HK-2 (cell line): Measurements from ENCODE around the gene CDK4.

Experiments used
- DNase-seq: peaks from one replicate; pipeline ENCODE4 v3.0.0-alpha.2; 2018; ENCODE audit not compliant: unreplicated experiment

Gene CDK4

GRCh38 chr12:57771873-57772428 is 19.8 kb upstream of the CDK4 start, which contains the start of gene METTL1:
TSS of gene METTL1 (minus strand) at chr12:57772105. CDS start at chr12:57772083, 22 bp downstream.
- DNase-seq = peak; percentile 96

- DNase-seq = peak; percentile 89
Measured at GRCh38 chr12:57771236-57771872, 19.2 kb upstream of the CDK4 start.

- DNase-seq = no peak
Measured at GRCh38 chr12:57770734-57771133, 18.6 kb upstream of the CDK4 start.

GRCh38 chr12:57769594-57769993 is 17.5 kb upstream of the CDK4 start:
- DNase-seq = no peak

- DNase-seq = no peak
Measured at GRCh38 chr12:57767876-57768275, 15.8 kb upstream of the CDK4 start.

GRCh38 chr12:57767305-57767698 is 15.2 kb upstream of the CDK4 start:
- no peak for DNase-seq

GRCh38 chr12:57766464-57767304 is 14.6 kb upstream of the CDK4 start, which contains the start of gene CYP27B1:
TSS of gene CYP27B1 (minus strand) at chr12:57767078. CDS start at chr12:57767041, 37 bp downstream.
- no peak for DNase-seq

GRCh38 chr12:57765698-57766463 is 13.8 kb upstream of the CDK4 start:
- DNase-seq = no peak

- no peak for DNase-seq
Measured at GRCh38 chr12:57765003-57765697, 13.0 kb upstream of the CDK4 start.

GRCh38 chr12:57764662-57765002 is 12.5 kb upstream of the CDK4 start:
- DNase-seq = no peak

- DNase-seq = no peak
Measured at GRCh38 chr12:57763881-57764661, 12.0 kb upstream of the CDK4 start.

GRCh38 chr12:57762463-57762862 is 10.4 kb upstream of the CDK4 start:
- no peak for DNase-seq

GRCh38 chr12:57761391-57761998 is 9.4 kb upstream of the CDK4 start:
- no peak for DNase-seq

GRCh38 chr12:57760347-57760982 is 8.4 kb upstream of the CDK4 start:
- DNase-seq = no peak

- DNase-seq = no peak
Measured at GRCh38 chr12:57759360-57759980, 7.4 kb upstream of the CDK4 start.

GRCh38 chr12:57758552-57759359 is 6.6 kb upstream of the CDK4 start:
- DNase-seq = no peak

GRCh38 chr12:57757771-57758170 is 5.7 kb upstream of the CDK4 start:
- DNase-seq = no peak
